Epidermal melanocyte (primary cell): ENCODE results near the gene RNF114.
"Not testable (repeated sequence)": the region's sequence is repeated elsewhere in the genome, so short reads cannot be mapped to it uniquely, and the experiment has no call there.

Source experiments
- DNase-seq: peaks from one replicate; pipeline ENCODE4 v3.0.0; 2011; ENCODE audit warnings: low spot score; ENCODE audit not compliant: insufficient read length

The RNF114 gene

GRCh38 chr20:49936153-49937026, at the start of gene RNF114:
RNF114 (plus strand) TSS chr20:49936397; CDS start chr20:49936413, 16 bp downstream.
- peak; percentile 77 for DNase-seq

DNA sequence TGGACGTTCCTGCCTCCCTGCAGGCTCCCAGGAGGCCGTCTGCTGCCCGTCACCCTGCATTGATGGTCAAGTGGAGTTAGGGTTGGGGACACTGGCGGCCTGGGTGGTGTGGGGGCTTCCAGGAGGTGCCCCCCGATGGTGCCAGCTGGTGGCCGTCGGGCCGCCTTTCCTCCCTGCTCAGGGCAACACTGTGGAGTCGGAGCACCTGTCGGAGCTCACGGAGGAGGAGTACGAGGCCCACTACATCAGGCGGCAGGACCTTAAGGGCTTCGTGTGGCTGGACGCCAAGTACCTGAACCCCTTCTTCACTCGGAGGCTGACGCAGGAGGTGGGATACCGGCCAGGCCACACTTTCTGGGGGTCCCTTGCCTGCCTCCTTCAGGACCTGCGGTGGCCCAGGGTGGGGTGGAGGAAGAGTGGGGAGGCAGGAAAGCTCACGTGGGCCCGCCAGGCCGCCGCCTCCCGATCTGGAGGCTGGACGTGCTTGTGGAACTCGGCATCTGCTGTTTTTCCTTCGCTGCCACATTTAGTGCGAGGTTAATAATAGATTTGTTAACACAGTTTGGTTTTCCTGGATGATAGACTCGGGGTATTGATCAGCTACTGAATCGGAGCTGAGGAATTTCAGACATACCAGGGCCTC, 49.5 kb upstream of the RNF114 start:
- no peak for DNase-seq

GRCh38 chr20:49887251-49888211, 48.7 kb upstream of the RNF114 start:
- DNase-seq = peak; percentile 94

DNA sequence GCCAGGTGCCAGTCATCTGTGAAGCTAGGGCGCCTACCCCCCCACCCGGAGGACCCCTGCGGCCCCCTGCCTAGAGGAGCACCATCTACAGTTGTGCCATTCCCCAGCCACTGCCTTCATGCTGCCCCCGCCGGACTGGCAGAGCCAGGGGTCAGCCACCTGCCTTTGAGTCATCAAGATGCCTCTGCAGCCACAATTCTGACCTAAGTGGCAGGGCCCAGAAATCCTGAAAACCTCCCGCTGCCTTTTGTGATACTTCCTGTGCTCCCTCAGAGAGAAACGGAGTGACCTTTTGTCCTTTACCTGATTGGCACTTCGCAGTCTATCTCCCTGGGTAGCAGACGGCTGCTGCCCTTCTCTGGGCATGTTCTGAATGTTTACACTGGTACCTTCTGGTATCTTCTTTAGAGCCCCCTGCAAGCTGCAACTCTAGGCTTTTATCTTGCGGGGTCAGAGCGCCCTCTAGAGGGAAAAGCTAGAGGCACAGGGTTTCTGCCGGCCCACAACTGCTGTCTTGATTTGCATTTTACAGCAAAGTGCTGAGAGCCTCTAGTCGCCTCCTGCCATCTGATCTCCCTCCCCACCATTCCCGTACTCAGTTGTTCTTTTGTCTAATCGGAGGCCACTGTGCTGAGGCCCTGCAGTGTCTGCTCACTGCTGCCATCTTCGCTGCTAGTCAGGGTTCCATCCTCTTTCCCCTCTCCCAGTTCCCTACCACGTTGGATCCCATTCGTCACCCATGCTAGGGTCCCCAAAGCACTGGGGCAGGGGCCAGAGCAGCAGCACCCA, 47.8 kb upstream of the RNF114 start:
- DNase-seq = peak; percentile 77

DNA sequence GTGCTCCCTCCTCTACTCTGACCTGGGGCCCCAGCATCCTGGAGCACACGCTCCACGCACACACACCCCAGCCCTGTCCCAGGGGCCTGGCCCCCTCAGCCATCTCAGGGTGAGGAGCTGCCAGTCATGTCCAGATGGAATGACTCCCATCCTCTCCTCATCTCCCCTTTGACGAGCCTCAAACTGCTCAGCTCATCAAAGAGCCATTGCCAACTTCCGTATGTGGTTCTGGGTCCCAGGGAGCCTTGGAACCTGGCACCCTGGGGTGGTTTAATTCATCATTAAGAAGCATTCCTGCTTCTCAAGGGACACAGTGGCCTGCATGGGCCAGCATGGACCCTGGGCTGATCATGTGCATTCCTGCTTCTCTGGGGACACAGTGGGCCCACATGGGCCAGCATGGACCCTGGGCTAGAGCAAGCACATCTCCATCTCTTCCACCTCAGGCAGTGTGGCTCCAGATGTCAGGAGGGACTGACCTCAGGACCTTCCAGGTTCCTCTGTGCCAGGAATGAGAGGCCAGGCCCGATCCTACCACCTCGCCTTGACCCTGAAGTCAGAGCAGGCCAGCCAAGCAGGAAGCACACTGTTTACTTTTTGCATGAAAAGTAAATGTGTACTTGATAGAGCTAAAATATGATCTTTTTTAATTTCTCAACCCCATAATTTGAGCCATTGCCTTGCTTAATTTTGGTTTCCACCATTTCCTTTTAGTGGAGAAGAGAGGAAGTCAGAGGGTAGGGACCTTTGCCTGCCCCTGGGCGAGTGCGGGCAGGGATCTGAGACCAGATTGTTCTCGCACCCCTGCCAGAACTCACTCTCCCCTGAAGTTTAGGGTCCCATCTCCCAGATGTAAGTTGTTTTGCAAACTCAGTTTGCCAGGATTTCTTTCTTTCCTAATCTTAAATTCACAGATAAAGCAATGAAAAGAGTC, 46.9 kb upstream of the RNF114 start:
- DNase-seq = no peak

DNA sequence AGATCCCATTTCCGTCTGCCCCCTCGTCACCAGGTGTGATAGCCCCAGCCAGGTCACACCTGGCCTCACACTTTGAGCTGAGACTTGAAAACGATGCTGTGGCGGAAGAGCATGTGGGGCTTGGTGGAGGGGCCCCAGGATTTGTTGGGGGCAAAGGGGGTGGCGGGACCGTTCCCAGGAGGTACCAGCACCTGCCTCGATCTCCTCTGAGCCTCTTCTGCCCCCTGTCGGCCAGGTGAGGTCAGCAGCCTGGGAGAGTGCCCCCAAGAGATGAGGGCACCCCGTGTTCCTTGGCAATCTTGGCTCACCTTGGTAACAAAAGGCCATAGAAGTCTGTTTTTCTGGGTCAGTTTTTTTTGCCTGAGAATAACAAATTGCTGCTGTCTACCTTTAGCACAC, 46.3 kb upstream of the RNF114 start:
- no peak for DNase-seq

GRCh38 chr20:49890471-49891361, 45.5 kb upstream of the RNF114 start:
- no peak for DNase-seq

GRCh38 chr20:49891476-49892110, 44.6 kb upstream of the RNF114 start:
- DNase-seq = no peak

GRCh38 chr20:49892260-49892659, 43.9 kb upstream of the RNF114 start:
- DNase-seq = no peak

DNA sequence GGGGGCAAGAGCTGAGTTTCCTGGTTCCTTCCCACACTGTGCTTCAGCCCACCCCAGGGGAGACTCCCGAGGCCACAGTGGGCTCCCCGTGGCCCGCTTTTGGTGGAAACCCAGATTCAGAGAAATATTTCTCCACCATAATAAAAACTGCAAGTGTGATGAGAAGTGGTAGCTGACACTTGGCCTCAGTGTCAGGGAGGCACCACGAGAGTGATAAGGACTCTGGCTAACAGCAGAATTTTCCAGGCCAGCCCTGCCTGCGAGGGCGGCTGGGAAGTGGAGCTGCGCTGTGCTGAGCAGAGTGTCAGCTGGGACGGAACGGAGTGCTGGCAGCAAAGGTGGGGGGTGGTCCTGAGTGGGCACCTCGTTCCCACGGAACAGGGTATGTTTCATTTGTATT, 43.4 kb upstream of the RNF114 start:
- no peak for DNase-seq

- DNase-seq = no peak
Observed at GRCh38 chr20:49893242-49894072, 42.7 kb upstream of the RNF114 start.

GRCh38 chr20:49894073-49894470, 42.1 kb upstream of the RNF114 start:
- DNase-seq = no peak

DNA sequence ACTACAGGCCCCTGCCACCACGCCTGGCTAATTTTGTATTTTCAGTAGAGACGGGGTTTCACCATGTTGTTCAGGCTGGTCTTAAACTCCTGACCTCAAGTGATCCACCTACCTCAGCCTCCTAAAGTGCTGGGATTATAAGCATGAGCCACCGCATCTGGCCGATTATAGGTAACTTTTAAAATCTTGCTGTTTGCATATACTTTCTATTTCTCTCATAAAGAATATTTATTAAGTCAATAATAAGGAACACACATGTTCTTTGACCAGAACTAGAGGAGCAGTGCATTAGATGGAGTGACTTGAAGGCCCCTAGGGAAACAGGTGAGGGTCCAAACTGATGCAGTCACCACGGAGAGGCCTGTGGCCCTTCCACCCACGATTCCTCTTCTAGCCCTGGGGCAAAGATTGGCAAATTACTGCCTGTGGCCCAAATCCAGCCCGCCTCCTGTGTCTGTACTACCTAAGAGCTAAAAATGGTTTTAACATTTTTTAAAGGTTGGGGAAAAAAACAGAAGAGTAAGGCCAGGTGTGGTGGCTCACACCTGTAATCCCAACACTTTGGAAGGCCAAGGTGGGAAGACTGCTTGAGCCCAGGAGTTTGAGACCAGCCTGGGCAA, 40.6 kb upstream of the RNF114 start:
- not testable (repeated sequence) for DNase-seq

DNA sequence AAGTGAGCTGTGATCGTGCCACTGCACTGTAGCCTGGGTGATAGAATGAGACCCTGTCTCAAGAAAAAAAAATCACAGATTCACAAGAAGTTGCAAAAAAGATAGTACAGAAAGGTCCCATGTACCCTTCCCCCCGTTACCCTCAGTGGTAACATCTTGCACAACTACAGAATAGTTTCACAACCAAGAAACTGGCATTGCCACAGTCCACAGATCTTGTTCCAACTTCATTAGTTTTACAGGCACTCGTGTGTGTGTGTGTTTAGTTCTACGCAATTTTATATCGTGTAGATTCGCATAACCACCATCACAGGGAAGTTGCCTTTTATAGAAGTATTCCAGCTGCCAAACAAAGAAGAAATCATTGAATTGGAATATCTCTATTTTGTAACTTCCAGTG, 40.0 kb upstream of the RNF114 start:
- no peak for DNase-seq

GRCh38 chr20:49899541-49900383, 36.4 kb upstream of the RNF114 start:
- no peak for DNase-seq

DNA sequence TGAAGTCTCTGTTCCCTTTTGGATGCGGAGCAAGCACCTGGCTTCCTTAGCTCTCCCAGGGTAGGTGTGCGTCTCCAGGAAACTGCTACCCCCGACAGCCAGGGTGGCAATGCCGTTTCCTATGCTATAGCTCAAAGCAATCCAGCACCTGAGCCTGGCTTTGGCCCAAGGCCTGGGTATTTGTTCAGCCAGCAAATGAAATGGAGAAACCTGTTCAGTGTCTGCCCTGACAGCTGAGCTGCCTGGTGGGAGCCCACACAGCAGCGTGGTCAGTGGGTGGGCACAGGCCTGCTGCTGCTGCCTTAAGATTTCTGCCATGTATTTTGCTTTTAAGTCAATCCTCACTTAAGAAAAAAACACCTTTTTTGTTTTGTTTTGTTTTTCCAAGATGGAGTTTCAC, 34.6 kb upstream of the RNF114 start:
- no peak for DNase-seq
